ENCODE results near the gene GRAMD1B.
"Not testable (repeated sequence)": the region's sequence is repeated elsewhere in the genome, so short reads cannot be mapped to it uniquely, and the experiment has no call there.

The GRAMD1B gene

GRCh38 chr11:123560006-123560405, 129.9 kb downstream of the GRAMD1B start:
- H3K36me3 ChIP-seq (ENCODE audit: control insufficient read depth, insufficient read depth, low read length), result no peaks in the 10 kb centered on the region
- no peaks in the 10 kb centered on the region for H3K27me3 ChIP-seq (ENCODE audit: control insufficient read depth, insufficient read depth, low read length)
- peak overlapping the region; percentile 34; the same call in 1 of the 2 replicates for H3K4me3 ChIP-seq (ENCODE audit: low read depth, low read length)
- no peaks in the 10 kb centered on the region for H3K9me3 ChIP-seq (ENCODE audit: control insufficient read depth, insufficient read depth, low read length)
- H3K4me1 ChIP-seq (ENCODE audit: control insufficient read depth, insufficient read depth, low read length), result peaks cover 30% of the 10 kb centered on the region
- H3K9ac ChIP-seq (ENCODE audit: low read depth, low read length), result no peak overlapping the region
- H3K27ac ChIP-seq (ENCODE audit: low read depth, low read length), result no peak overlapping the region

DNA sequence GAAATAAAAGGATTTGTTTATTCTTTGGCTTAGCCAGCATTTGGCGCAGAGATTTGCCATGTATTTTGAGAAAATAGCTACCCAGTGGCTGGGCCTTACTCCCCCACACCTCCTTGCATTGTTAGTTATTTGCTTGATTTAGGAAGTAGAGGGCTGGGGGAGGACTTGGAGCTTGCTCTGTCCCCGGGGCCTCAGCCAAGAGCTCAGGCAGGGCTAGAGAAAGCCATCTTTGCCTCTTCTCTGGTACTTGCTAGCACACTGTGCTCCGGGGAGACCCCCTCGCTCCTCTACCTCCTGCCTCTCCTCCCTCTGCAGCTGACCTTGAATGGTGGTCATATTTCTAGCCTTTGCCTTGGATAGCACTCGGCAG, 131.3 kb downstream of the GRAMD1B start:
- H3K27me3 ChIP-seq (ENCODE audit: control insufficient read depth, insufficient read depth, low read length), result no peaks in the 10 kb centered on the region
- peaks cover 30% of the 10 kb centered on the region for H3K4me1 ChIP-seq (ENCODE audit: control insufficient read depth, insufficient read depth, low read length)
- no peak overlapping the region for H3K4me3 ChIP-seq (ENCODE audit: low read depth, low read length)
- H3K9me3 ChIP-seq (ENCODE audit: control insufficient read depth, insufficient read depth, low read length), result no peaks in the 10 kb centered on the region
- H3K9ac ChIP-seq (ENCODE audit: low read depth, low read length), result no peak overlapping the region
- H3K27ac ChIP-seq (ENCODE audit: low read depth, low read length), result peak overlapping the region; percentile 49
- no peaks in the 10 kb centered on the region for H3K36me3 ChIP-seq (ENCODE audit: control insufficient read depth, insufficient read depth, low read length)

DNA sequence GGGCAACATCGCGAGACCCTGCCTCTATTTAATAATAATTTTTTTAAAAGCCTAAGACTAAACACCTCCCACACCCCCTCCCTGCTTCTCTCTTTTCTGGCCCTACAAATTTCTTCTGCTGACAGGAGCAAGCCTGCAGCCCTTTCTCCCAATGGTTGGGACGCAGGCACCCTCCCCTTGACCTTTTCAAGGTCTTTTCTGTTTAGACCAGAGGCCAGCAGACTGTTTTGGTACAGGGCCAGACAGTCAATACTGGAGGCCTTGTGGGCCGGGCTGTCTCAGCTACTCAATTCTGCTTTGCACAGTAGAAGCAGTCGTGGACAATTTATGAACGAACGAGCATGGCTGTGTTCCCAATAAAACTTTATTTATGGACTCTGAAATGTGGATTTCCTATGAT, 132.1 kb downstream of the GRAMD1B start:
- peaks cover 30% of the 10 kb centered on the region for H3K4me1 ChIP-seq (ENCODE audit: control insufficient read depth, insufficient read depth, low read length)
- H3K27me3 ChIP-seq (ENCODE audit: control insufficient read depth, insufficient read depth, low read length), result no peaks in the 10 kb centered on the region
- H3K4me3 ChIP-seq (ENCODE audit: low read depth, low read length), result no peak overlapping the region
- H3K27ac ChIP-seq (ENCODE audit: low read depth, low read length), result no peak overlapping the region
- H3K9ac ChIP-seq (ENCODE audit: low read depth, low read length), result no peak overlapping the region
- no peaks in the 10 kb centered on the region for H3K36me3 ChIP-seq (ENCODE audit: control insufficient read depth, insufficient read depth, low read length)
- H3K9me3 ChIP-seq (ENCODE audit: control insufficient read depth, insufficient read depth, low read length), result no peaks in the 10 kb centered on the region

DNA sequence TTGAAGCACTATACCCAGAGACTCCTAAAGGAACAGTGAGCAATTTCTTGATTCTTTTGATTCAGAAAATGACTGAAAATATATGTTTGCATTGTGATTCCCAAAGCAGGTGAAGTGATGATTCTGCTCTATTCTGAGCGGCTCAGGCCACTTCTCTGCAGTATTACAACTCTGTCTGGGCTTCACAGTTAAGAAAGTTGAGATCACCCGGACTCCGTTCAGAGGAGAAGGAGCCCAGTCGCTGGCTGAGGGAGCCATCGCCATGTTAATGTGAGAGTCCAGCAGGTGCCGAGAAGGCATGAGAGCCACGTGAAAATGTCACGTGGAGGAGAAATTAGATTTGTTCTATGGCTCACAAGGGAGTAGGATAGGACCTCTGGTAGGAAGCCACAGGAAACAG, 132.8 kb downstream of the GRAMD1B start:
- Histone ChIP-seq H3K4me1 (ENCODE audit: control insufficient read depth, insufficient read depth, low read length) (peaks cover 30% of the 10 kb centered on the region), H3K27me3 (ENCODE audit: control insufficient read depth, insufficient read depth, low read length) (no peaks in the 10 kb centered on the region), H3K9me3 (ENCODE audit: control insufficient read depth, insufficient read depth, low read length) (no peaks in the 10 kb centered on the region), H3K27ac (ENCODE audit: low read depth, low read length) (no peak overlapping the region), H3K9ac (ENCODE audit: low read depth, low read length) (no peak overlapping the region), H3K4me3 (ENCODE audit: low read depth, low read length) (no peak overlapping the region), H3K36me3 (ENCODE audit: control insufficient read depth, insufficient read depth, low read length) (no peaks in the 10 kb centered on the region)

GRCh38 chr11:123564221-123564620, 134.2 kb downstream of the GRAMD1B start:
- Histone ChIP-seq H3K9me3 (ENCODE audit: control insufficient read depth, insufficient read depth, low read length) (no peaks in the 10 kb centered on the region), H3K27me3 (ENCODE audit: control insufficient read depth, insufficient read depth, low read length) (no peaks in the 10 kb centered on the region), H3K36me3 (ENCODE audit: control insufficient read depth, insufficient read depth, low read length) (no peaks in the 10 kb centered on the region), H3K27ac (ENCODE audit: low read depth, low read length) (no peak overlapping the region), H3K9ac (ENCODE audit: low read depth, low read length) (no peak overlapping the region), H3K4me3 (ENCODE audit: low read depth, low read length) (no peak overlapping the region), H3K4me1 (ENCODE audit: control insufficient read depth, insufficient read depth, low read length) (peaks cover 32% of the 10 kb centered on the region)

GRCh38 chr11:123566852-123567251, 136.8 kb downstream of the GRAMD1B start:
- Histone ChIP-seq H3K9me3 (ENCODE audit: control insufficient read depth, insufficient read depth, low read length) (no peaks in the 10 kb centered on the region), H3K27me3 (ENCODE audit: control insufficient read depth, insufficient read depth, low read length) (no peaks in the 10 kb centered on the region), H3K36me3 (ENCODE audit: control insufficient read depth, insufficient read depth, low read length) (no peaks in the 10 kb centered on the region), H3K9ac (ENCODE audit: low read depth, low read length) (no peak overlapping the region), H3K4me1 (ENCODE audit: control insufficient read depth, insufficient read depth, low read length) (peaks cover 13% of the 10 kb centered on the region), H3K27ac (ENCODE audit: low read depth, low read length) (no peak overlapping the region), H3K4me3 (ENCODE audit: low read depth, low read length) (no peak overlapping the region)

GRCh38 chr11:123567466-123567865, 137.4 kb downstream of the GRAMD1B start:
- H3K4me3 ChIP-seq (ENCODE audit: low read depth, low read length), result no peak overlapping the region
- H3K36me3 ChIP-seq (ENCODE audit: control insufficient read depth, insufficient read depth, low read length), result no peaks in the 10 kb centered on the region
- no peak overlapping the region for H3K9ac ChIP-seq (ENCODE audit: low read depth, low read length)
- no peaks in the 10 kb centered on the region for H3K9me3 ChIP-seq (ENCODE audit: control insufficient read depth, insufficient read depth, low read length)
- peaks cover 12% of the 10 kb centered on the region for H3K4me1 ChIP-seq (ENCODE audit: control insufficient read depth, insufficient read depth, low read length)
- no peaks in the 10 kb centered on the region for H3K27me3 ChIP-seq (ENCODE audit: control insufficient read depth, insufficient read depth, low read length)
- no peak overlapping the region for H3K27ac ChIP-seq (ENCODE audit: low read depth, low read length)

DNA sequence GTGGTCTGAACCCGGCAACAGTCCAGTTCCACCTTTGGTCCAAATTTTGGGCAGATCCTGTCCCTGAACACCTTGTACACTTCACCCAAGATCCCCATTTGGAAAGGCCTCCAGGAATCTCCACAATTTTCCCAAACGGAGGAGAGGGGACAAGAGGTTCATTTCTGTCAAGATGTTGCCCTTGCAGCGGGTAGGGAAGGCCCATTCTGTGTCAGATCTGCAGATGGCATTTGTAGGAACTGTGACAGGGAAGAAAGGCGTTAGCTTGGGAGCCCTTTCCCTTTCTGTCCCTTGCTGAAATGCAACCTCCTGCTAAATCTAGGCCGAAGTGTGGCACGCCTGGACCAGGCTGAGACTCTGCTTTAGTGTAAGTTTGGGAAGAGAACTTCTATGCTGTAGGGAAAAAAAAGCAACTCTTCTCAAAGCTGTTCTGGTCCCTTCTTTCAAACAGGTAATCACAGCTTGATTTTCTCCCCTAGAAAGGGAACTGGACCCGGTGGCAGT, 138.3 kb downstream of the GRAMD1B start:
- Histone ChIP-seq H3K27me3 (ENCODE audit: control insufficient read depth, insufficient read depth, low read length) (no peaks in the 10 kb centered on the region), H3K4me1 (ENCODE audit: control insufficient read depth, insufficient read depth, low read length) (peaks cover 12% of the 10 kb centered on the region), H3K36me3 (ENCODE audit: control insufficient read depth, insufficient read depth, low read length) (no peaks in the 10 kb centered on the region), H3K27ac (ENCODE audit: low read depth, low read length) (no peak overlapping the region), H3K4me3 (ENCODE audit: low read depth, low read length) (no peak overlapping the region), H3K9ac (ENCODE audit: low read depth, low read length) (no peak overlapping the region), H3K9me3 (ENCODE audit: control insufficient read depth, insufficient read depth, low read length) (no peaks in the 10 kb centered on the region)

GRCh38 chr11:123569393-123569792, 139.3 kb downstream of the GRAMD1B start:
- H3K4me3 ChIP-seq (ENCODE audit: low read depth, low read length), result no peak overlapping the region

DNA sequence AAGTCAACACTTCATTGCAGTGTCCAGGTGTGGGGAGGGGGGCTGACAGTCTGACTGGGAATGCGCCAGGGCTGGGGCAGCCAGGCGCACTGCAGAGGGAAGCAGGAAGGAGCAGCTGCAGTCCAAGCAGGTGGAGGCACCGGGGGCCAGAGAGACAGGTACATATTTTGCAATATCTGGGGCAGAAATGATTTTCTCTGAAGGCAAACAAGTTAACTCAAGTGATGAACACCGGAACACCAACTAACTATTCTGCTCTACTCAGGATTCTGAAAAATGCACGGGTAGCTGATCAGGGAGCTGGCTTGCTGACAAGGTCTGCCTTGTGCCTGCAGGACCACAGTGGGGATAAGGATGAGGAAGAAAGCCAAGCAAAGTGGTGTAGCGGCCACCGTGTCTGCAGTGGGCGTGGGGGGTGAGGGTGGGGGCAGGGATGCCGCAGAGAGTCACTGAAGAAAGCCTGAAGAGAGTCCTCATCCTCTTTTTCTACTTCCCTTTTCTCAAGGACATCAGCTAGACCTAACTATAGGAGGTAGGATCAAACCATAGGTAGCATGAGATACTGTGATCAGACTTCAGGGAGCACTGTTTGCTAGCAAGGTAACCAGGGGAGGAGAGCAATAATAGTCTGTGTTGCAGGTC, 141.0 kb downstream of the GRAMD1B start:
- Histone ChIP-seq H3K27ac (ENCODE audit: low read depth, low read length) (no peak overlapping the region), H3K27me3 (ENCODE audit: control insufficient read depth, insufficient read depth, low read length) (no peaks in the 10 kb centered on the region), H3K9me3 (ENCODE audit: control insufficient read depth, insufficient read depth, low read length) (no peaks in the 10 kb centered on the region), H3K9ac (ENCODE audit: low read depth, low read length) (no peak overlapping the region), H3K4me3 (ENCODE audit: low read depth, low read length) (no peak overlapping the region), H3K4me1 (ENCODE audit: control insufficient read depth, insufficient read depth, low read length) (peaks cover 12% of the 10 kb centered on the region), H3K36me3 (ENCODE audit: control insufficient read depth, insufficient read depth, low read length) (no peaks in the 10 kb centered on the region)

More at GRCh38 chr11:123569393-123569792, 139.3 kb downstream of the GRAMD1B start:
- Histone ChIP-seq H3K4me1 (ENCODE audit: control insufficient read depth, insufficient read depth, low read length) (peaks cover 12% of the 10 kb centered on the region), H3K9ac (ENCODE audit: low read depth, low read length) (no peak overlapping the region), H3K9me3 (ENCODE audit: control insufficient read depth, insufficient read depth, low read length) (no peaks in the 10 kb centered on the region), H3K27ac (ENCODE audit: low read depth, low read length) (no peak overlapping the region), H3K27me3 (ENCODE audit: control insufficient read depth, insufficient read depth, low read length) (no peaks in the 10 kb centered on the region), H3K36me3 (ENCODE audit: control insufficient read depth, insufficient read depth, low read length) (no peaks in the 10 kb centered on the region)

- H3K36me3 ChIP-seq (ENCODE audit: control insufficient read depth, insufficient read depth, low read length); H3K9me3 ChIP-seq (ENCODE audit: control insufficient read depth, insufficient read depth, low read length); H3K4me3 ChIP-seq (ENCODE audit: low read depth, low read length); H3K9ac ChIP-seq (ENCODE audit: low read depth, low read length); H3K27ac ChIP-seq (ENCODE audit: low read depth, low read length); H3K27me3 ChIP-seq (ENCODE audit: control insufficient read depth, insufficient read depth, low read length): not testable (repeated sequence)
- peaks cover 12% of the 10 kb centered on the region for H3K4me1 ChIP-seq (ENCODE audit: control insufficient read depth, insufficient read depth, low read length)
Observed at GRCh38 chr11:123572791-123573190, 142.7 kb downstream of the GRAMD1B start.

All from HUES48 (cell line).